CD14-positive monocyte (primary cell): Measurements from ENCODE around the gene RARRES2. TPM values are rescaled to one million over a fixed set of nuclear protein-coding genes. Genes with fewer than 3 reads are reported as not detected.
A peak's percentile ranks its signal among the peaks of the same experiment; 100 is the strongest.

Experiments
- DNase-seq, 3 donors: peaks; one replicate each; pipeline ENCODE4 v3.0.0-alpha.2; 2011 to 2022
- H2AFZ ChIP-seq: 2 replicates; pipeline ENCODE4 v1.6.0; 2012; ENCODE audit warnings: mild to moderate bottlenecking, low read depth, low read length, inconsistent platforms; ENCODE audit not compliant: insufficient read depth, poor library complexity, severe bottlenecking
- H3K27ac ChIP-seq, 2 donors: 1 replicate in 1 of 2; 2 replicates in 1 of 2; pipeline ENCODE4 v1.5.1; 2012 to 2013; ENCODE audit warnings: low read length in 2 of 2, control low read depth in 1 of 2, inconsistent platforms in 1 of 2, low read depth in 1 of 2, mild to moderate bottlenecking in 1 of 2
- H3K27me3 ChIP-seq, 2 donors: one replicate each; pipeline versions ENCODE4 v1.6.0 to v1.6.1; 2011 to 2013; ENCODE audit warnings: low read length in 2 of 2; ENCODE audit not compliant: control insufficient read depth in 2 of 2, insufficient read depth in 2 of 2
- H3K36me3 ChIP-seq, 2 donors: replicated peaks in 1 of 2; 1 replicate in 1 of 2; 2 replicates in 1 of 2; pipeline versions ENCODE4 v1.5.1 to v1.6.1; 2012 to 2013; ENCODE audit warnings: low read length in 2 of 2, control low read depth in 1 of 2, inconsistent platforms in 1 of 2, mild to moderate bottlenecking in 1 of 2; ENCODE audit not compliant: insufficient read depth in 2 of 2, control insufficient read depth in 1 of 2
- H3K4me1 ChIP-seq, 2 donors: 1 replicate in 1 of 2; 2 replicates in 1 of 2; pipeline versions ENCODE4 v1.5.1 to v1.6.1; 2012 to 2013; ENCODE audit warnings: low read length in 2 of 2, control low read depth in 1 of 2, inconsistent platforms in 1 of 2, mild to moderate bottlenecking in 1 of 2, moderate library complexity in 1 of 2; ENCODE audit not compliant: insufficient read depth in 2 of 2, control insufficient read depth in 1 of 2
- H3K4me2 ChIP-seq: replicated peaks from 2 replicates; pipeline ENCODE3; 2012; ENCODE audit warnings: low read length, moderate library complexity, mild to moderate bottlenecking; ENCODE audit not compliant: poor library complexity, severe bottlenecking; ENCODE audit errors: extremely low read depth
- H3K4me3 ChIP-seq, 3 experiments: fragments of 200-600 bp in 1 of 3; sonication (generic) in 1 of 3; replicated peaks in 1 of 3; 1 replicate in 2 of 3; 2 replicates in 1 of 3; pipeline ENCODE4 v1.5.1; 2011 to 2013; ENCODE audit warnings: low read length in 3 of 3, mild to moderate bottlenecking in 3 of 3, control low read depth in 2 of 3, low read depth in 2 of 3, inconsistent platforms in 1 of 3, moderate library complexity in 1 of 3
- H3K79me2 ChIP-seq: 2 replicates; pipeline ENCODE4 v1.6.0; 2012; ENCODE audit warnings: mild to moderate bottlenecking, control low read depth, inconsistent platforms, low read length, moderate library complexity; ENCODE audit not compliant: insufficient read depth
- H3K9ac ChIP-seq: 2 replicates; pipeline ENCODE4 v1.6.0; 2017; ENCODE audit warnings: low read length, mild to moderate bottlenecking; ENCODE audit not compliant: insufficient read depth, poor library complexity, severe bottlenecking
- H3K9me3 ChIP-seq, 2 donors: replicated peaks in 1 of 2; 1 replicate in 1 of 2; 2 replicates in 1 of 2; pipeline versions ENCODE4 v1.5.1 to v1.6.1; 2012 to 2013; ENCODE audit warnings: low read length in 2 of 2, control low read depth in 1 of 2; ENCODE audit not compliant: control insufficient read depth in 1 of 2, insufficient read depth in 1 of 2
- H4K20me1 ChIP-seq: 2 replicates; pipeline ENCODE4 v1.6.0; 2012; ENCODE audit warnings: mild to moderate bottlenecking, low read length, control low read depth, moderate library complexity; ENCODE audit not compliant: insufficient read depth
- H3K27ac Mint-ChIP-seq, 7 donors: one replicate each; pipeline ENCODE4 v1.8.0; 2020; ENCODE audit warnings: mild to moderate bottlenecking in 7 of 7, mixed read lengths in 7 of 7, moderate library complexity in 6 of 7, inconsistent platforms in 2 of 7
- H3K27me3 Mint-ChIP-seq, 3 donors: one replicate each; pipeline ENCODE4 v1.8.0; 2021 to 2022; ENCODE audit warnings: low read depth in 3 of 3, mild to moderate bottlenecking in 3 of 3, mixed read lengths in 3 of 3, moderate library complexity in 3 of 3, inconsistent platforms in 1 of 3
- H3K36me3 Mint-ChIP-seq, 2 donors: one replicate each; pipeline ENCODE4 v1.8.0; 2020; ENCODE audit warnings: mixed read lengths in 2 of 2, inconsistent platforms in 1 of 2, mild to moderate bottlenecking in 1 of 2
- H3K4me1 Mint-ChIP-seq: one replicate; pipeline ENCODE4 v1.8.0; 2020; ENCODE audit warnings: mild to moderate bottlenecking, mixed read lengths
- H3K4me3 Mint-ChIP-seq, 2 donors: one replicate each; pipeline ENCODE4 v1.8.0; 2020; ENCODE audit warnings: mild to moderate bottlenecking in 2 of 2, mixed read lengths in 2 of 2, moderate library complexity in 1 of 2
- H3K9me3 Mint-ChIP-seq, 7 donors: one replicate each; pipeline ENCODE4 v1.8.0; 2020 to 2022; ENCODE audit warnings: mixed read lengths in 7 of 7, mild to moderate bottlenecking in 6 of 7, moderate library complexity in 6 of 7, inconsistent platforms in 2 of 7
- WGBS: methylation state at CpG from one replicate; pipeline ENCODE4 v1.1.5; 2013; ENCODE audit warnings: missing lambda C conversion rate; ENCODE audit not compliant: insufficient coverage; 5-methylcytosine and 5-hydroxymethylcytosine counted together
- intact Hi-C, 2 donors: fragments of 100-400 bp; cut with micrococcal nuclease; formaldehyde crosslinking; loops; one replicate each; pipeline versions ENCODE4 v1.15.0 to v1.15.1; 2023
- polyA plus RNA-seq, 3 donors: library from polyadenylated mRNA; depleted of rRNA in 1 of 3; unstranded in 2 of 3; stranded (reverse) in 1 of 3; fragments of 300-500 nt in 2 of 3; fragments of >200 nt in 1 of 3; fragmentation: Illumina TruSeq in 2 of 3; gene quantifications; 1 replicate in 2 of 3; 2 replicates in 1 of 3; pipeline ENCODE4 v1.2.3, GENCODE V29; 2012 to 2021
- TF ChIP-seq, protein P1 (sequence below): fragments of 200-600 bp; IDR thresholded peaks from one replicate; pipeline ENCODE4 v1.8.0; 2022; ENCODE audit warnings: antibody characterized with exemption, mild to moderate bottlenecking

The RARRES2 gene
- polyA plus RNA-seq, 3 donors = not detected

- no peak overlapping the region for H3K27ac Mint-ChIP-seq
- no peak overlapping the region for H3K4me3 ChIP-seq
- peaks cover 11% of the 10 kb centered on the region for H3K4me1 Mint-ChIP-seq
- no peak overlapping the region for H3K9ac ChIP-seq
- H3K4me1 ChIP-seq = peaks cover 6 to 12% of the 10 kb centered on the region in 2 donors
- no peaks in the 10 kb centered on the region for H3K79me2 ChIP-seq
- H3K36me3 Mint-ChIP-seq = peaks cover 2% of the 10 kb centered on the region in 2 donors
- no CpG with 5 or more reads among the region's 1 CpG for WGBS
- DNase-seq = no peak
- H3K4me2 ChIP-seq = no peak overlapping the region
- no peak overlapping the region for H3K27ac ChIP-seq
- H3K4me3 Mint-ChIP-seq = no peak overlapping the region
- H4K20me1 ChIP-seq = no peaks in the 10 kb centered on the region
- peaks cover 0 to 33% (median 18%) of the 10 kb centered on the region in 7 donors for H3K9me3 Mint-ChIP-seq
- peaks cover 25 to 33% of the 10 kb centered on the region in 2 donors for H3K27me3 ChIP-seq
- H3K9me3 ChIP-seq = peaks cover 10 to 22% of the 10 kb centered on the region in 2 donors
- TF ChIP-seq, protein P1, sequence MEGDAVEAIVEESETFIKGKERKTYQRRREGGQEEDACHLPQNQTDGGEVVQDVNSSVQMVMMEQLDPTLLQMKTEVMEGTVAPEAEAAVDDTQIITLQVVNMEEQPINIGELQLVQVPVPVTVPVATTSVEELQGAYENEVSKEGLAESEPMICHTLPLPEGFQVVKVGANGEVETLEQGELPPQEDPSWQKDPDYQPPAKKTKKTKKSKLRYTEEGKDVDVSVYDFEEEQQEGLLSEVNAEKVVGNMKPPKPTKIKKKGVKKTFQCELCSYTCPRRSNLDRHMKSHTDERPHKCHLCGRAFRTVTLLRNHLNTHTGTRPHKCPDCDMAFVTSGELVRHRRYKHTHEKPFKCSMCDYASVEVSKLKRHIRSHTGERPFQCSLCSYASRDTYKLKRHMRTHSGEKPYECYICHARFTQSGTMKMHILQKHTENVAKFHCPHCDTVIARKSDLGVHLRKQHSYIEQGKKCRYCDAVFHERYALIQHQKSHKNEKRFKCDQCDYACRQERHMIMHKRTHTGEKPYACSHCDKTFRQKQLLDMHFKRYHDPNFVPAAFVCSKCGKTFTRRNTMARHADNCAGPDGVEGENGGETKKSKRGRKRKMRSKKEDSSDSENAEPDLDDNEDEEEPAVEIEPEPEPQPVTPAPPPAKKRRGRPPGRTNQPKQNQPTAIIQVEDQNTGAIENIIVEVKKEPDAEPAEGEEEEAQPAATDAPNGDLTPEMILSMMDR = no peak
- H3K27me3 Mint-ChIP-seq = peaks cover 30 to 49% (median 38%) of the 10 kb centered on the region in 3 donors
- no peak overlapping the region for H2AFZ ChIP-seq
- no peaks in the 10 kb centered on the region for H3K36me3 ChIP-seq
- intact Hi-C loops = loop anchor here in 1 of 2 donors (10.0 kb wide), 1 partner anchor 50 kb away; no protein-coding TSS in a partner anchor
These were observed 3.6 kb upstream of the RARRES2 start for GRCh38 chr7:150345012-150345411.

DNA sequence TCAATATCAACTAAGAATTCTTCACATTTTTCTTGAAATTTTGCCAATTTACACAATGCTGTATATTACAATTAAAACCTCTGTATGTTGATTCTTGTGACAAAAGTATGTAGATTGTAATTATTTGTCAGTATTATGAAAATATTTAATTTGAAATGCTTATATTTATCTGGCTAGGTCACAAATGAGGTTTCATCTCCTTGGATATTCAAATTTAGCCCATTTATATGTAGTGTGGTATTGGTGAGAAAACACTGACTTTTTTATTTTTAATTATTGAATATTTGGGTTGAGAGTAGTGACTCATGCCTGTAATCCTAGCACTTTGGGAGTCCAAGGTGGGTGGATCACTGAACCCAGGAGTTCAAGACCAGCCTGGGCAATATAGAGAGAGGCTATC, 2.9 kb upstream of the RARRES2 start:
- Mint-ChIP-seq H3K4me1 (peaks cover 13% of the 10 kb centered on the region), H3K4me3 (no peak overlapping the region), H3K27me3 (peaks cover 36 to 56% (median 44%) of the 10 kb centered on the region in 3 donors), H3K27ac (peak overlapping the region in 1 of 7 donors; percentile 54), H3K9me3 (peaks cover 0 to 33% (median 19%) of the 10 kb centered on the region in 7 donors), H3K36me3 (peaks cover 5% of the 10 kb centered on the region in 2 donors)
- no peak overlapping the region for H2AFZ ChIP-seq
- intact Hi-C loops = loop anchor here in 1 of 2 donors (10.0 kb wide), 1 partner anchor 51 kb away; no protein-coding TSS in a partner anchor
- peaks cover 27 to 40% of the 10 kb centered on the region in 2 donors for H3K27me3 ChIP-seq
- TF ChIP-seq, protein P1 = no peak
- H3K27ac ChIP-seq = no peak overlapping the region
- no peaks in the 10 kb centered on the region for H3K36me3 ChIP-seq
- H3K79me2 ChIP-seq = no peaks in the 10 kb centered on the region
- no peak overlapping the region for H3K4me3 ChIP-seq
- H3K9ac ChIP-seq = no peak overlapping the region
- no peak for DNase-seq
- H3K9me3 ChIP-seq = peaks cover 10 to 22% of the 10 kb centered on the region in 2 donors
- H4K20me1 ChIP-seq = no peaks in the 10 kb centered on the region
- peaks cover 6 to 12% of the 10 kb centered on the region in 2 donors for H3K4me1 ChIP-seq
- H3K4me2 ChIP-seq = no peak overlapping the region
